GM21576 (cell line): ENCODE results near the gene ACOT11.
"Not testable (repeated sequence)": the region's sequence is repeated elsewhere in the genome, so short reads cannot be mapped to it uniquely, and the experiment has no call there.

Experiments used
- ATAC-seq: cut with Tn5 transposase; IDR thresholded peaks from one replicate; pipeline ENCODE4 v1.9.1; 2021; ENCODE audit warnings: mild to moderate bottlenecking, moderate library complexity; ENCODE audit not compliant: unreplicated experiment

The ACOT11 gene

DNA sequence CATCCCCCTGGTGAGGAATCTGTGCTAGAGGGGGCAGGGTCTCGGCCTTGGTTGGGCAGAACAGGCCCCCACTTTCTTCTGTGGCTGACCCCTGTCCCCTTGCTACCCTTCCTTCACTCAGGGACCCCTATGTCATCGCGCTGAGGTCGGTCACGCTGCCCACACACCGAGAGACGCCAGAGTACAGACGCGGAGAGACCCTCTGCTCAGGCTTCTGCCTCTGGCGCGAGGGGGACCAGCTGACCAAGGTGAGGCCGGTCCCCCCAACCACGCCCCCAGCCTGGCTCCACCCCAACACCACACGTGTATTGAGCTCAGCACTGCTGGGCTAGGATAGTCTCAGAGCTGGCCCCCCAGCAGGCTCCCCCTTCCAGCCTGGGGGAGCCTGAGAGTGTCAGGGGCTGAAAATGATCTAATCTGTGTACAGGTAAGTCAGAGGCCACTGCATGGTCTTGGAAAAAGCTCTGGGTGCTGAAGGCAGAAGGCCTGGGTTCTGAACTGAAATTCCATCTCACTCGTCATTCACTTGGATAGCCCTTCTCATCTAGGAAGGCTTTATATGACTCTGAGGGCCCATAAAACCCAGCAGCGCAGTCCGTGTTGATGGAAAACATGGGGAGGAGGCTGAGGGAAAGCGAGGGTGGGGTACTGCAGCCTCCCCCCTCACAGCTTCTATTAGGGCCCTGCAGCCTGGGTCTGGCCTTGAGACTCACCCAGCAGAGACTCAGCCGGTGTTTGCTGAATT lies 60.0 kb downstream of the ACOT11 start:
- no peak for ATAC-seq

DNA sequence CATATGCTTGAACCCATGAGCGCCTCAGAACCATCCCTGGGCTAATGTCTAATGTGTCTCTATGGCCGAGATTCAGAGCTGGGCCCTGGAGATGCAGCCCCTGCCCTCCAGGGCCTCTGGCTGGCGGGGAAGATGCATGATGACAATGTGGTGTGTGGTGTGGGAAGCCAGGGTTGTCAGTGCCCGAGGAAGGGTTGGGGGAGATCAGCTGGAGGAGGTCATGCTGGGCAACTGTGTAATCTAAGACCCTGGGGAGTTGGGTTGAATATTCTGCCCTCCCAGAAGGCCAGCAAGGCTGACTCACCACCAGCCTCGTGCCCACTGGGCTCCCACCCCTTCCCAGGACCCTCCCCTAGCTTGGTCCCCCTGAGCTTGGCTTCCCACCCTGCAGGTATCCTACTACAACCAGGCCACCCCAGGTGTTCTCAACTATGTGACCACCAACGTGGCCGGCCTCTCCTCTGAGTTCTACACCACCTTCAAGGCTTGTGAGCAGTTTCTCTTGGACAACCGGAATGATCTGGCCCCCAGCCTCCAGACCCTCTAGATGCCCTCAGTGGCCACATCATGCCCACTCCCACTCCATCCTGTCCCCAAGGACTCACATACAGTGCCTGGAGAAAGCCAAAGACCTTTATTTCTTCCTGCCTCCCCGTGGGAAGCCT lies 60.7 kb downstream of the ACOT11 start:
- ATAC-seq, result no peak

DNA sequence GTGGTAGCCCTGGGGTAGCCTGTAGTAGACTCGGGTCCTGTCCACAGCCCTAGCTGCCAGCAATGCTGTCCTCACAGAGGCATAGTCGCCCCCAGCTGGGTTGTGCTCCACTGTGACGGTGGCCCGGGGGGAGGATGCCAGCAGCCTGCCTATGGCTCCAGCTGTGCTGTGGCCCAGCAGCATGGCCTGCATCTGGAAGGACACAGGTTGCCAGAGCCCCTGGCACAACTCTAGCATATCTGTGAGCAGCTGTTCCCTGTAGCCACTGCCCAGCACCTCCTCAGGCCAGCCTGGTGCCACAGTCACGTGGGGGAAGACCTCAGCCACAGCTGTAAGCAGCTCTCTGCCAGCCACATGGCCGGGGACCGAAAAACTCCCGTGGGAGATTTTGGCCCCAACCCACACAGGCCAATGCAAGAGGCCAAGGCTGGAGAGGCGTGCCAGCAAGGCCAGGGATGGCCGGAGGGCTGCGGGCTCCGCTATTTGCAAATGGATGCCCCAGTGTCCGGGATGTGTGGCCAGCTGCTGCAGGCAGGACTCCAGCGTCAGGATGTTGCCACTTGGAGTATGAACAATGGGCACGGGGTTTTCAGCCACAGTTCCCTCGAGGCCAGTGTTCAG lies 61.4 kb downstream of the ACOT11 start:
- ATAC-seq, result no peak

DNA sequence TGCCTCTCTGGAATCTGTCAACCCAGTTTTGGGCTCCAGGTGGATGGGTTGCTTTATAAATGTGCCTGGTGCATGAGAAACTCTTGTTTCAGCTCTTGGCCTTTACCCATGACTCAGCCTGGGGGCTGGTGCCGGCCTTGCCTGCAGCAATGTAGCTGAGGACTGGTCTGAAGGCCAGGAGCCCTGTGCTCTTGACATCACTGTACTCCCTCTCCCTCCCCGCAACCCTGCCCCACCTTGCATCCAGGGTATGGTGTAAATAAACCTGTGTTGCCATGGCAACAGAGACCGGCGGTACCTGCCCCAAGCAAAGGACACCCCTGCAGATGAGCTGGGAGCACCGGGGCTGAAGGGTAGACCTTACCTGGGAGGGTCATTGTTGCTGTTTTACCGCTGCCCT lies 62.0 kb downstream of the ACOT11 start:
- ATAC-seq, result no peak

DNA sequence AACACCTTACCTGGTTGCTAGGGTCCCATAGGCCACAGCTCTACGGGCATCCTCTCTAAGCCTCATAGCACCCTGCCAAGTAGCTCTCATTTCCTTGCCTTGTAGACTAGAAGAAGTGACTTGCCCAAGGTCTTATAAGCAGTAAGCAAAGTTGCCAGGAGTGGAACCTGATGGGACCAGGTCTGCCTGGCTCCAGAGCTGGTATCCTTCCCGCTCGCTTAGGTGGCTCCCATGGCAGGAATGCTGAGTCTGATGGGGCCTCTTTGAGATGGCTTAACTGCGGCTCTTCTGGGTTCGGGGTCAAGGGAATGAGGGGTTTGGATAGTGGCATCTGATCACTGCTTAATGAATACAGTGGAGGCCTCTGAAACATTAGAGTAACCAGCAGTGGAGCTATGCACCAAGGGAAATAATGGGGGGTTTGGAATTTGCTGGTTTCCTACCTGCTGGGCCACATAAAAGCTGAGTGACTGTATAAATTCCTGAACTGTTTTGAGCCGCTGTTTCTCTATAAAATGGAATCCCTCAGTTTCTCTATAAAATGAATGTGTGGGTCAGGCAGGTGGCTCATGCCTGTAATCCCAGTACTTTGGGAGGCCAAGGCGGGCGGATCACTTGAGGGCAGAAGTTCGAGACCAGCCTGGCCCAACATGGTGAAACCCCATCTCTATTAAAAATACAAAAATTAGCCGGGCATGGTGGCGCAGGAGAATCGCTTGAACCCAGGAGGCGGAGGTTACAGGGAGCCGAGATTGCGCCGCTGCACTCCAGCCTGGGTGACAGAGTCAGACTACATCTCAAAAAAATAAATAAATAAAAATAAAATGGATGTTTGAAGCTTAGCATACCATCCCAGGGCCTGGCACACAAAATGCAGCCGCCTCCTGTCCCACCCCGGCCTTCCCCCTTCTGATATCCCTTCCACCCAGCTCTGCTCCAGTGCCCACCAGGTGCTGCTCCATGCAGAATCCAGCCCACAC lies 62.9 kb downstream of the ACOT11 start:
- ATAC-seq, result no peak

DNA sequence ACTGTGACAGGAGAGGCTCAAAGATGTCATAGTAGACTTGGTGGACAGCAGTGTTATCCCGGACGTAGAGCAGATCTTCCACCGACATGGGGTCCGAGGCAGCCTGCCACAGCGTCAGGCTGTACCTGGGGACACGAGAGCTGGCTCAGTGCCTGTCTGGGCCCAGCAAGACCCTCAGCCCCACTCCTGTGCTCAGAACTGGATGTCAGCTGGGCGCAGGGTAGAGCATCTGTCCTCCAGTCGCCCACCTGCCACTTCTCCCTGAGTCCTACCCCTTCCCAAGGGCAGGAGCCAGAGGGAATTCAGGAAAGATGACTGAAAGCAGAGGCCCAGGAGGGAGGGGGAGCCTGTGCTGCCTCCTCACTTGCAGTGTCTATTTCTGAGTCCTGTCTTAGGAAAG lies 63.6 kb downstream of the ACOT11 start:
- ATAC-seq, result no peak

DNA sequence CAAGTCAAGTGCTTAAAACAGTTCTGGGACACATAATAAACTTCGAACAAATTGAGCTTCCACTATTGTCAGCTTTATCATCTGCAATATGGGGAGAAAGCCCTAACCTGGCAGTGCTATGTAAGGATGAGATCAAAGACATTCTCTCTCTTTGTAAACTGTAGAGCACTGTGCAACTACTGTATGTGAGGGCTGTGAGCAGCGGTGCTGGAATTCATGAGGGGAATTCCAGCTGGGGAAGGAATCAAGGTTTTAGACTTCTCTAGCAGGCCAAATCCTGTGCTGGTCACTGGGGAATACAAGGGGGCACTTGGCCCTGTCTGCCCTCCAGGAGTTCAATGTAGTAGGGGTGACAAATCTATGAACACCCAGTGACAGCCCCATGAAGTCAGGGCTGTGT lies 66.0 kb downstream of the ACOT11 start:
- ATAC-seq, result no peak

DNA sequence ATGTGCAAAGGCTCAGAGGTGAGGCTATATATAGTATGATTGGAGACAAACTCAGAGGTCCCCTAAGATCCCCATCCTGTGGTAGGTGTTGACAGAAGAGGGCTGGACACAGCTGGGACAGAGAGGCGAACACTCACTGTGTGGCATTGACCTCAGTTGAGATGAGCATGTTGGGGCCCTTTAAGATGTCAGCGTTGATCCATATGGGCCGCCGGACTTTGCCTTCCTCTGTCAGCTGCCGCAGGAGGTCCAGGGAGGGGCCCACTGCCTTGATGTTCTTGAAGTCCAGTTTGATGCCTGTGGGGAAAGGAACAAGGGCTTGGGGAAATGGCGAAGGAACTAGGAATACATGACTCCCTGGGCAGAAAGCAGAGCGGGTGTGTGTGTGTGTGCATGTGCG lies 66.5 kb downstream of the ACOT11 start:
- ATAC-seq, result no peak

DNA sequence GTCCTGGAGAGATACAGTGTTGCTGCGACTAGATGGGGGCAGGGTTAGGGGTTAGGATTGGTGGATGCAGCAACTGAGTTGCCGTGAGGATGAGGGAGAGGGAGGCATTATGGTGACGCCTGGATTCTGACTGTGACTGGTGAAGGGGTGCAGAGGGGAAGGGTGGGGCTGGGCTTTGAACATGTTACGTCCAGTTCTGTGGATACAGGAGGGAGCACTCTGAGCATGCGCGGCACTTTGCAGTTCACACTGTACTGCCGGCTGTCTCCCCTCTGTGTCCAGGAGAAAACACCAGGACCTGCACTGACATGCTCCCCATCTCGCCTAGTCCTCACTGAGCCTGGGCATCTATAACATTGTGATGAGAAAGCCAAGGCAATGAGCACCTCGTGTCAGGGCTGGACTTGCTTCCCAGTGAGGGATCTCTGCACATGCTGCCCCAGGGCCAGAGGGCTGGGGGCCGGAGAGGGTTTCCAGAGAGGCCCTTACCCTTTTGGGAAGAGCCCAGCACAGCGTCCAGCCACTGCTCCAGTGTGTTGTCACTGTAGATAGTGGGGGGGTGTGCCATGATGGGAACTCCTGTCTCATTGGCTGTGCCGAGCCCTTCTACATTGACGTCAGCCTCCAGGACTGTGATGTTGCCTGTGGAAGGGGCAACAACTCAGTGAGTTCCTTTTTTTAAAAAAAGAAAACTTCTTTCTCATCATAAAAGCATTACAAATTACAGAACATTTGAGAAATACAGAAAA lies 67.7 kb downstream of the ACOT11 start:
- ATAC-seq, result no peak

DNA sequence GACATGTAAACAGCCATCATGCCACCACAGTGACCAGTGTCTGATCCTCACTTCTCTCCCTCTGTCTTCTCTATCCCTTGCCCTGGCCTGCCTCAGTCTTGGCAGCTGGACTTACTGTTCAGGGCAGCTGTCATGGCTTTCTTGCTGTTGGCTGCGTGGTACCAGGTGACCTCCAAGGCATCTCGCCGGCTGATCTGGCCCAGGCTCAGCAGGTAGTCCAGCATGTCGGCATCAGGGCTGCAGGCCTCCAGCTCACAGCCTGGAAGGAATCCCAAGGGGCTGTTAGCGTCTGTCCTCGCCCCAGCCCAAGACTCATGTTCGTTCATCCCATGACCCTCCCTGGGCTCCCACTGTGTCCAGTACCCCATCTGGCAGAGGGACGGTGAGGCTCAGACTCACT lies 71.7 kb downstream of the ACOT11 start:
- no peak for ATAC-seq

DNA sequence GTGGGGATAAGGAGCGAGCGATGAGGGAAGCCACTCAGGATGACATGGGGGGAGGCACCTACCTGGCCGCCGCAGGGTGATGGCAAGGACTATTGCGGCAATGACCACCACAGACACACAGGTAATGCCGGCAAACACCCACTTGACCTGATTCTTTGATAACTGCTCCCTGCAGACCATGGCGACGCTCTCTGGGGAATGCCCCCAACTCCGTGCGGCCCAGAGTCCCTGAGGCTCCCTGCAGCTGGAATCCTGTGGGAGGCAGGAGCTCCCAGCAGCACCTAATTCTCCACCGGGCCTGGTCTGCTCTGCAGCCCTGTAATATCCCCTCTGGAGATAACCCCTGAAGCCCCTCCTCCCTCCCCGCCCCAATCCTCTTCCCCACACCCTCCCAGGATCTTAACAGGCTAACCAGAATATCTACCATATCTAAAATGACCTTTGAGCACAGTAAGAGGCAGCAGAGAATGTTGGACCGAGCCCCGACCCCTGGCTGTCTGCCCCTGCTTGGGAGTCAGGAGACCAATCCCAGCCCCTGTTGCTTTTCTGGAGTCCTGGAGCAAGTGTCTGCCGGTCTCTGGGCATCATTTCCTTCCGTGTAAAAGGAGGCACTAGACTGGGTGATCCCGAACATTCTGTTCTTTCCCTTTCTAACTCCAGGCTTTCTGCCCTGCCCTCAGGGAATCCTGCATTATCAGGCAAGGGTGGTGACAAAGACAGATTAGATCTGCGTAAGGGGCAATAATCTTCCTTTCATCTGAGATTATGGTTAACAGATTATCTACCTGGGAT lies 75.4 kb downstream of the ACOT11 start, which contains the start of gene FAM151A:
FAM151A (minus strand) TSS at position 310 of the 792 bp plus-strand sequence; CDS start at position 180, 130 bp downstream.
- ATAC-seq, result no peak

DNA sequence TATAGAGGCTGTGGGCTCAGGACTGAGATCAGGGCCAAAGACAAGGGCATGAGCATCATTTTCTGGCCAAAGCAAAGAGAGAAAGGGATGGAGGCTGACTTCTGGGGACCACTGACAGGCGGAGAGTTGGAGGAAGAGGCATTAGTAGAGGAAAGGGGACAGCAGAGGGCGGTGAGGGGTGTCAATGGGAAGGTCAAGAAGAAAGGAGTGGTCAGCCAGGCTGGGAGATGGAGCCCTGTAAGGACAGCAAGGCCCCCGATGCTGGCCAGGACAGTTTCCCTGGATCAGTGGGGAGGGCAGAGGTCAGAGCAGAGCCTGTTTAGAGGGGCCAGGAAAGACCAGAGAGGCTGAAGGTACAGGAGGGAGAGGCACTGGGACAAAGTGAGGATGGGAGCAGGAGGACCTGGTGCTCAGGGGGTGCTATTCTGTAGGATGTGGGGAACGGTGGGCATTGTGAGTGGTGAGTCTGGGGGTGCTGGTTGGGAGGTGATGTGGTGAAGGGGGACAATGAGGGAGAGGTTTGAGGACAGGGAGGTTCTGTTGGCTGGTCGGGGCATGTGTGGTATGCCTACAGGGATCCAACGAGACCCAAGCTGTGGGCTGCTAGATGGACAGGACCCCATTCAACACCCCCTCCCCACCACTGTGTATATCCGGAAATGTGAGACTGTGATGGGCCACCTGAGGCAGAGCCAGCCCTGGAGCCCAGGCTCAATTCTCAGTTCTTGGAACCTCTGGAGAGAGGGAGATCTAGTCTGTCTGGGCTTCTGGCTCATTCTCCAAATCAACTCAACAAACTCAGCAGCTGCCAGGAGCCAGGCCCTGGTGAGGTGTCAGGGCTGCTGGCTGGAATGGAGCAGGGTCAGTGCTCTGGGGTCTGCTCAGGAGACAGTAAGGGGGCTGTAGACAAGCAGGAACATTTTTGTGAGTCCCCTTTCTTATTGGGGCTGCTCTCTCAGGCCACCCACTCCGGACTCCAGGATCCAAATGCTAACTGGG lies 76.7 kb downstream of the ACOT11 start:
- ATAC-seq, result no peak

DNA sequence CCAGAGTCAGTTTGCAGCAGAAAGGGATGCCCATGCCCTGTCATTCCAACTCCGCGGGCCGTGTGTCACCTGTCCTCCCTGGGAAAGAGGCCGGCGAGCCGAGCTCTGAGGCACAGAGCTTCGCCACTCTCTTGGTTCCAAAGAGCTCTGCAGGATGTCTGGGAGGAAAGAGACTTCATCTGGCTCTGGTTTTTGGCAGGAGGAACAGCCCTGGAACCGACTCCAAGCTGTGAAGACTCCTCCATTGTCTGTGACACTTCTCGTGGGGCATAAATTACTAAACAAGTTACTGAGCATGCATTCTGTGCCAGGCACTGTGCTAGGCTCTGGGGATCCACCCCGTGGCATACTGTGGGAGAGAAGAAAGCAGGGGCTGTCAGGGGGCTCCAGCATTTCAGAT lies 79.2 kb downstream of the ACOT11 start:
- no peak for ATAC-seq

DNA sequence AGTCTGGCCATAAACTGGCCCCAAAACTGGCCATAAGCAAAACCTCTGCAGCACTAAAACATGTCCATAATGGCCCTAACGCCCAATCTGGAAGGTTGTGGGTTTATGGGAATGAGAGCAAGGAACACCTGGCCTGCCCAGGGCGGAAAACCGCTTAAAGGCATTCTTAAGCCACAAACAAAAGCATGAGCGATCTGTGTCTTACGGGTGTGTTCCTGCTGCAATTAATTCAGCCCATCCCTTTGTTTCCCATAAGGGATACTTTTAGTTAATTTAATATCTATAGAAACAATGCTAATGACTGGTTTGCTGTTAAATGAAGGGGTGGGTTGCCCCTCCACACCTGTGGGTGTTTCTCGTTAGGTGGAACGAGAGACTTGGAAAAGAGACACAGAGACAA lies 87.8 kb downstream of the ACOT11 start:
- not testable (repeated sequence) for ATAC-seq

DNA sequence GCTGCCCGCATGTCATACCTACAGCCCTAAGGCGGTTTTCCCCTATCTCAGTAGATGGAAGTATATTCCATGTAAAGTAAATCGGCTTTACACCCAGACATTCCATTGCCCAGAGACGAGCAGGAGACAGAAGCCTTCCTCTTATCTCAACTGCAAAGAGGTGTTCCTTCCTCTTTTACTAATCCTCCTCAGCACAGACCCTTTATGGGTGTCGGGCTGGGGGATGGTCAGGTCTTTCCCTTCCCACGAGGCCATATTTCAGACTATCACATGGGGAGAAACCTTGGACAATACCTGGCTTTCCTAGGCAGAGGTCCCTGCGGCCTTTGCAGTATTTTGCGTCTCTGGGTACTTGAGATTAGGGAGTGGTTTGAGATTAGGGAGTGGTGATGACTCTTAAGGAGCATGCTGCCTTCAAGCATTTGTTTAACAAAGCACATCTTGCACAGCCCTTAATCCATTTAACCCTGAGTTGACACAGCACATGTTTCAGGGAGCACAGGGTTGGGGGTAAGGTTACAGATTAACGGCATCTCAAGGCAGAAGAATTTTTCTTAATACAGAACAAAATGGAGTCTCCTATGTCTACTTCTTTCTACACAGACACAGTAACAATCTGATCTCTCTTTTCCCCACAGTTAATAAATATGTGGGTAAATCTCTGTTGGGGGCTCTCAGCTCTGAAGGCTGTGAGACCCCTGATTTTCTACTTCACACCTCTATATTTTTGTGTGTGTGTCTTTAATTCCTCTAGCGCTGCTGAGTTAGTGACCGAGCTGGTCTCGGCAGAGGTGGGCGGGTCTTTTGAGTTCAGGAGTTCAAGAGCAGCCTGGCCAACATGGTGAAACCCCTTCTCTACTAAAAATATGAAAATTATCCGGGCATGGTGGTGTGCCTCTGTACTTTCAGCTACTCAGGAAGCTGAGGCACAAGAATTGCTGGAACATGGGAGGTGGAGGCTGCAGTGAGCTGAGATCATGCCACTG lies 88.7 kb downstream of the ACOT11 start:
- ATAC-seq, result not testable (repeated sequence)

DNA sequence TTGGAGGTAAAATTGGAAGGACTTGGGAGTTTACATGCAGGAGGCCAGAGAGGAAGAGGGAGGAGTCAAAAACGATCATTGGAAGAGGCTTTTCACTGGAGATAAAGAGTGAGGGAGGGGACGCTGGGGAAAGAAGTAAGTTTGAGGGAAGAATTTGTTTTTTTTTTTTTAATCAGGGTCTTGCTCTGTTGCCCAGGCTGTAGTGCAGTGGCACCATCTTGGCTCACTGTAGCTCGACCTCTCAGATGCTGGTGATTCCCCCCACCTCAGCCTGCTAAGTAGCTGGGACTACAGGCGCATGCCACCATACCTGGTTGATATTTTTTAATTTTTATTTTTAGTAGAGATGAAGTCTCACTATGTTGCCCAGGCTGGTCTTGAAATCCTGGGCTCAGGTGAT lies 92.3 kb downstream of the ACOT11 start:
- ATAC-seq, result no peak
